Measurements from ENCODE around the gene FAM149A. TPM values are rescaled to one million over a fixed set of nuclear protein-coding genes. Genes with fewer than 3 reads are reported as not detected.

The FAM149A gene
- total RNA-seq, 2 experiments from 2014 or later, result not detected

- Histone ChIP-seq H3K4me1 (ENCODE audit: insufficient read depth, low read length, poor library complexity, severe bottlenecking) (no peaks in the 10 kb centered on the region), H3K9me3 (ENCODE audit: low read length) (no peaks in the 10 kb centered on the region), H3K36me3 (ENCODE audit: insufficient read depth, low read length) (no peaks in the 10 kb centered on the region), H3K27ac (ENCODE audit: low read depth, low read length, poor library complexity, severe bottlenecking) (no peak overlapping the region), H3K79me2 (ENCODE audit: insufficient read depth, low read depth, low read length) (no peaks in the 10 kb centered on the region), H2AFZ (ENCODE audit: low read length) (no peak overlapping the region), H3K4me3 (ENCODE audit: low read depth, low read length, poor library complexity, severe bottlenecking) (no peak overlapping the region), H3K4me2 (ENCODE audit: low read length) (no peak overlapping the region), H3K9me2 (ENCODE audit: insufficient read depth, low read length) (no peaks in the 10 kb centered on the region), H4K20me1 (ENCODE audit: insufficient read depth, low read length) (no peaks in the 10 kb centered on the region)
- no peak for TF ChIP-seq EZH2phosphoT487 (IDR thresholded peaks at IDR 0.05; ENCODE audit: borderline replicate concordance, low read depth, low read length)
- TF ChIP-seq, protein P1, sequence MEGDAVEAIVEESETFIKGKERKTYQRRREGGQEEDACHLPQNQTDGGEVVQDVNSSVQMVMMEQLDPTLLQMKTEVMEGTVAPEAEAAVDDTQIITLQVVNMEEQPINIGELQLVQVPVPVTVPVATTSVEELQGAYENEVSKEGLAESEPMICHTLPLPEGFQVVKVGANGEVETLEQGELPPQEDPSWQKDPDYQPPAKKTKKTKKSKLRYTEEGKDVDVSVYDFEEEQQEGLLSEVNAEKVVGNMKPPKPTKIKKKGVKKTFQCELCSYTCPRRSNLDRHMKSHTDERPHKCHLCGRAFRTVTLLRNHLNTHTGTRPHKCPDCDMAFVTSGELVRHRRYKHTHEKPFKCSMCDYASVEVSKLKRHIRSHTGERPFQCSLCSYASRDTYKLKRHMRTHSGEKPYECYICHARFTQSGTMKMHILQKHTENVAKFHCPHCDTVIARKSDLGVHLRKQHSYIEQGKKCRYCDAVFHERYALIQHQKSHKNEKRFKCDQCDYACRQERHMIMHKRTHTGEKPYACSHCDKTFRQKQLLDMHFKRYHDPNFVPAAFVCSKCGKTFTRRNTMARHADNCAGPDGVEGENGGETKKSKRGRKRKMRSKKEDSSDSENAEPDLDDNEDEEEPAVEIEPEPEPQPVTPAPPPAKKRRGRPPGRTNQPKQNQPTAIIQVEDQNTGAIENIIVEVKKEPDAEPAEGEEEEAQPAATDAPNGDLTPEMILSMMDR (conservative IDR thresholded peaks at IDR 0.05; ENCODE audit: low read length), result no peak
- ChIA-PET CTCF (ENCODE audit: unreplicated experiment) (no interaction called here), POLR2A (no interaction called here)
- intact Hi-C loops (cut with micrococcal nuclease; ENCODE audit: unreplicated experiment), result no loop called here
- no peak for DNase-seq (ENCODE audit: low spot score)
- no TSS peak for BruUV-seq (replicated peaks)
Measured at GRCh38 chr4:186058980-186059316, 45.6 kb upstream of the FAM149A start.

DNA sequence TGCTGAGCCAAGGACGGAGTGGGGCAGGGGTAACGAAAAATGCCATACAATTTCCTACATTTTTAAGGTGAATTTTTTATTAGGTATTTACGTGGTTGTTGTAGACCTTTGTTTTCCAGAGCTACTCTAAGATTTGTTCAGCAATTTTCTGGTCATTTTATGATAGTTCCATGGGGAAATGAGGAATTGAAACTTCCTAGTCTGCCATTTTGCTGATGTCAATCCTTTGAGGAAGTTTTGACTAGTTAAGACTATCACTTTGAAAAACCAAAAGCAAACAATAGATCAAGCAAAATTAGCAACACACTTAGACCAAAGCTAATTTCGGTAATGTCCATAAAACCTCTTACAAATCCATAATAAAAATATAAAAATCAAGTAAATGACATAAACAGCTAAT is 42.6 kb upstream of the FAM149A start:
- intact Hi-C loops (cut with micrococcal nuclease; ENCODE audit: unreplicated experiment), result no loop called here
- no peak overlapping the region for H2AFZ ChIP-seq (ENCODE audit: low read length)
- ChIA-PET POLR2A (no interaction called here), CTCF (ENCODE audit: unreplicated experiment) (no interaction called here)
- no peaks in the 10 kb centered on the region for H3K9me3 ChIP-seq (ENCODE audit: low read length)
- H3K9me2 ChIP-seq (ENCODE audit: insufficient read depth, low read length), result no peaks in the 10 kb centered on the region
- DNase-seq (ENCODE audit: low spot score), result no peak
- BruUV-seq (replicated peaks), result no TSS peak
- H4K20me1 ChIP-seq (ENCODE audit: insufficient read depth, low read length), result no peaks in the 10 kb centered on the region
- H3K4me2 ChIP-seq (ENCODE audit: low read length), result no peak overlapping the region
- H3K27ac ChIP-seq (ENCODE audit: low read depth, low read length, poor library complexity, severe bottlenecking), result no peak overlapping the region
- H3K36me3 ChIP-seq (ENCODE audit: insufficient read depth, low read length), result no peaks in the 10 kb centered on the region
- no peaks in the 10 kb centered on the region for H3K79me2 ChIP-seq (ENCODE audit: insufficient read depth, low read depth, low read length)
- no peaks in the 10 kb centered on the region for H3K4me1 ChIP-seq (ENCODE audit: insufficient read depth, low read length, poor library complexity, severe bottlenecking)
- TF ChIP-seq EZH2phosphoT487 (IDR thresholded peaks at IDR 0.05; ENCODE audit: borderline replicate concordance, low read depth, low read length), result no peak
- TF ChIP-seq, protein P1 (conservative IDR thresholded peaks at IDR 0.05; ENCODE audit: low read length), result no peak
- no peak overlapping the region for H3K4me3 ChIP-seq (ENCODE audit: low read depth, low read length, poor library complexity, severe bottlenecking)

DNA sequence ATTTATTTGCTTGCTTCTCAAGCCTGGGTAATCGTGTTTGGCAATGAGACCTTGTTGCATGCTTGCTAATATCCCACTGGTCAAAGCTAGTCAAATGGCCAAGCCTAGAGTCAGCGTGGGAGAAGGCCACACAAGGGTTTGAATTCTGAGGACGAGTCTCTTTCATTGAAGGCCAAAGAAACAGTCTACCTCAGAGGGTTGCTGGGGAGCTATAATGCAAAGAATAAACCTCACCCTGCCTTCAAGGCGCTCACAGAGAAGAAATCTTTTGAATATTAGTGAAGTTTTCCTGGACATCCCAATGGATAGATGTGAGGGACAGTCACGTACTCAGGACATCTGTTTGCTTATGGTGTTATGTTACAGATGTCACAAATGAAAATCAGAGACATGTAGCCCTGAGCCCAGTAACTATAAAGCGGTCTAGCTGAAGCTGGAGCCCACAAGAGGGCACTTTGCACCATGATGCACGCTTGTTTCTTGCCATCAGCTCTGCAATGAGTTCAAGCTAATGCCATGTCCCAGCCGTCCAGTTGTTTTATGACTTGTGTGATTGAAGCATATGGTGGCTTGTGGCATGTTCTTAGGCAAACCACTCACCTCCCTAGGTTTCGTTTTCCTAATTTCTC is 36.6 kb upstream of the FAM149A start:
- no TSS peak for BruUV-seq (replicated peaks)
- CTCF ChIA-PET (ENCODE audit: unreplicated experiment), result no interaction called here
- H3K4me2 ChIP-seq (ENCODE audit: low read length), result peak overlapping the region; percentile 78; the same call in 1 of the 2 replicates
- intact Hi-C loops (cut with micrococcal nuclease; ENCODE audit: unreplicated experiment), result loop anchor here (2.0 to 5.0 kb wide), 2 partner anchors 69 to 124 kb away; partner anchors contain the start of gene CYP4V2
- H3K79me2 ChIP-seq (ENCODE audit: insufficient read depth, low read depth, low read length), result no peaks in the 10 kb centered on the region
- no peaks in the 10 kb centered on the region for H3K9me3 ChIP-seq (ENCODE audit: low read length)
- TF ChIP-seq, protein P1 (conservative IDR thresholded peaks at IDR 0.05; ENCODE audit: low read length), result peak; percentile 69
- no peak for TF ChIP-seq EZH2phosphoT487 (IDR thresholded peaks at IDR 0.05; ENCODE audit: borderline replicate concordance, low read depth, low read length)
- peak overlapping the region; percentile 95 for H2AFZ ChIP-seq (ENCODE audit: low read length)
- no peaks in the 10 kb centered on the region for H3K4me1 ChIP-seq (ENCODE audit: insufficient read depth, low read length, poor library complexity, severe bottlenecking)
- POLR2A ChIA-PET, result interaction anchor here (1.2 to 1.4 kb wide), 3 partner anchors 19 to 154 kb away, joined by 3 to 6 read pairs (median 3); partner anchors contain the start of gene CYP4V2
- H3K36me3 ChIP-seq (ENCODE audit: insufficient read depth, low read length), result no peaks in the 10 kb centered on the region
- no peaks in the 10 kb centered on the region for H4K20me1 ChIP-seq (ENCODE audit: insufficient read depth, low read length)
- peak; percentile 62 for DNase-seq (ENCODE audit: low spot score)
- no peak overlapping the region for H3K4me3 ChIP-seq (ENCODE audit: low read depth, low read length, poor library complexity, severe bottlenecking)
- no peaks in the 10 kb centered on the region for H3K9me2 ChIP-seq (ENCODE audit: insufficient read depth, low read length)
- no peak overlapping the region for H3K27ac ChIP-seq (ENCODE audit: low read depth, low read length, poor library complexity, severe bottlenecking)
